Gastrocnemius medialis (tissue), 4 donors: ENCODE data around the gene GTPBP2. TPM values are rescaled to one million over a fixed set of nuclear protein-coding genes. Genes with fewer than 3 reads are reported as not detected.

Experiments
- ATAC-seq, 2 donors: fragments of 150-250 bp; one replicate each; pipeline ENCODE4 v1.9.1; 2016
- DNase-seq, 2 donors: peaks; one replicate each; pipeline ENCODE4 v3.0.0-alpha.2; 2019
- H3K27ac ChIP-seq, 4 donors: fragments of 200-600 bp; sonication (generic); 1 replicate in 1 of 4; 2 replicates in 3 of 4; pipeline ENCODE4 v1.5.1; 2016 to 2018; ENCODE audit warnings: mild to moderate bottlenecking in 2 of 4, moderate library complexity in 1 of 4
- H3K27me3 ChIP-seq, 3 donors: fragments of 200-600 bp; sonication (generic) in 2 of 3; 1 replicate in 1 of 3; 2 replicates in 2 of 3; pipeline versions ENCODE4 v1.5.1 to v1.6.0; 2016 to 2019; ENCODE audit warnings: mild to moderate bottlenecking in 1 of 3, moderate library complexity in 1 of 3
- H3K36me3 ChIP-seq, 2 donors: fragments of 200-600 bp; sonication (generic) in 1 of 2; one replicate each; pipeline ENCODE4 v1.5.1; 2017 to 2018
- H3K4me1 ChIP-seq, 2 donors: fragments of 200-600 bp; sonication (generic) in 1 of 2; one replicate each; pipeline ENCODE4 v1.5.1; 2016 to 2017; ENCODE audit warnings: mild to moderate bottlenecking in 2 of 2
- H3K4me3 ChIP-seq, 4 donors: fragments of 200-600 bp; sonication (generic) in 3 of 4; 1 replicate in 1 of 4; 2 replicates in 3 of 4; pipeline ENCODE4 v1.5.1; 2016 to 2019; ENCODE audit warnings: mild to moderate bottlenecking in 2 of 4
- H3K9me3 ChIP-seq, 3 donors: fragments of 200-600 bp; sonication (generic) in 2 of 3; 1 replicate in 1 of 3; 2 replicates in 2 of 3; pipeline ENCODE4 v1.5.1; 2016 to 2019
- POLR2A ChIP-seq, 2 donors: fragments of 450-650 bp; IDR thresholded peaks; one replicate each; pipeline ENCODE4 v1.6.1; 2017; ENCODE audit warnings: antibody characterized with exemption in 2 of 2, mild to moderate bottlenecking in 2 of 2, moderate library complexity in 2 of 2
- in situ Hi-C, 4 donors: fragments of 200-750 bp; cut with MboI; loops; one replicate each; pipeline versions ENCODE4 v1.15.0 to v1.8.0; 2017; ENCODE audit warnings: low sequenced_read_pairs in 4 of 4
- intact Hi-C: fragments of 100-400 bp; cut with DNase I; formaldehyde crosslinking; loops from one replicate; pipeline ENCODE4 v1.15.1; 2023; ENCODE audit warnings: low total_unique reads
- total RNA-seq, 4 donors: library from RNA; depleted of rRNA; stranded (reverse); fragments of >200 nt; gene quantifications; one replicate each; pipeline versions ENCODE4 v1.1.0 to v1.2.3, GENCODE V29; 2016
- TF ChIP-seq, protein P1 (sequence below), 5 experiments: fragments of 450-650 bp in 3 of 5; fragments of 200-600 bp in 2 of 5; sonication (generic) in 2 of 5; IDR thresholded peaks in 4 of 5; conservative IDR thresholded peaks in 1 of 5; 1 replicate in 4 of 5; 2 replicates in 1 of 5; pipeline ENCODE4 v1.5.1; 2016 to 2019; ENCODE audit warnings: antibody characterized with exemption in 5 of 5, mild to moderate bottlenecking in 3 of 5, moderate library complexity in 3 of 5

GTPBP2 gene
- total RNA-seq, 4 donors from 2014 or later, result 25.0 to 39.4 (median 27.1) TPM

DNA sequence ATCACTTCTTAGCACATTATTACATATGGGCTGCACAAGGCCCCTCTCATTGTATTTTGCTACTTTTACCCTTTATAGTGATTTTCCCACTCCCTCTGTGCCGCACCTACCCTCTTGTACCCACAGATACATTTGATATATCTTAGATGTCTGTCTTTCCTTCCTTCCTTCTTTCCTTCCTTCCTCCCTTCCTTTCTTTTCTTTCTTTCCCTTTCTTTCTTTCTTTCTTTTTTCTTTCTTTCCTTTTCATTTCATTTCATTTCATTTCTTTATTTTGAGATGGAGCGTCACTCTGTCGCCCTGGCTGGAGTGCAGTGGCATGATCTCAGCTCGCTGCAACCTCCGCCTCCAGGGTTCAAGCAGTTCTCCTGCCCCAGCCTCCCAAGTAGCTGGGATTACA lies 40.9 kb downstream of the GTPBP2 start:
- peaks cover 0 to 61% of the 10 kb centered on the region in 2 donors for H3K36me3 ChIP-seq
- H3K9me3 ChIP-seq, result no peaks in the 10 kb centered on the region
- intact Hi-C loops (no loop called here), in situ Hi-C loops (no loop called here)
- no peak overlapping the region for H3K27ac ChIP-seq
- no peaks in the 10 kb centered on the region for H3K4me1 ChIP-seq
- no peak for DNase-seq
- H3K27me3 ChIP-seq, result no peaks in the 10 kb centered on the region
- ATAC-seq, result no peak
- H3K4me3 ChIP-seq, result no peak overlapping the region
- TF ChIP-seq, protein P1, sequence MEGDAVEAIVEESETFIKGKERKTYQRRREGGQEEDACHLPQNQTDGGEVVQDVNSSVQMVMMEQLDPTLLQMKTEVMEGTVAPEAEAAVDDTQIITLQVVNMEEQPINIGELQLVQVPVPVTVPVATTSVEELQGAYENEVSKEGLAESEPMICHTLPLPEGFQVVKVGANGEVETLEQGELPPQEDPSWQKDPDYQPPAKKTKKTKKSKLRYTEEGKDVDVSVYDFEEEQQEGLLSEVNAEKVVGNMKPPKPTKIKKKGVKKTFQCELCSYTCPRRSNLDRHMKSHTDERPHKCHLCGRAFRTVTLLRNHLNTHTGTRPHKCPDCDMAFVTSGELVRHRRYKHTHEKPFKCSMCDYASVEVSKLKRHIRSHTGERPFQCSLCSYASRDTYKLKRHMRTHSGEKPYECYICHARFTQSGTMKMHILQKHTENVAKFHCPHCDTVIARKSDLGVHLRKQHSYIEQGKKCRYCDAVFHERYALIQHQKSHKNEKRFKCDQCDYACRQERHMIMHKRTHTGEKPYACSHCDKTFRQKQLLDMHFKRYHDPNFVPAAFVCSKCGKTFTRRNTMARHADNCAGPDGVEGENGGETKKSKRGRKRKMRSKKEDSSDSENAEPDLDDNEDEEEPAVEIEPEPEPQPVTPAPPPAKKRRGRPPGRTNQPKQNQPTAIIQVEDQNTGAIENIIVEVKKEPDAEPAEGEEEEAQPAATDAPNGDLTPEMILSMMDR (IDR thresholded peaks at IDR 0.05 in 4 of 5, conservative IDR thresholded peaks at IDR 0.05 in 1 of 5), result no peak
- TF ChIP-seq POLR2A (IDR thresholded peaks at IDR 0.05), result no peak

DNA sequence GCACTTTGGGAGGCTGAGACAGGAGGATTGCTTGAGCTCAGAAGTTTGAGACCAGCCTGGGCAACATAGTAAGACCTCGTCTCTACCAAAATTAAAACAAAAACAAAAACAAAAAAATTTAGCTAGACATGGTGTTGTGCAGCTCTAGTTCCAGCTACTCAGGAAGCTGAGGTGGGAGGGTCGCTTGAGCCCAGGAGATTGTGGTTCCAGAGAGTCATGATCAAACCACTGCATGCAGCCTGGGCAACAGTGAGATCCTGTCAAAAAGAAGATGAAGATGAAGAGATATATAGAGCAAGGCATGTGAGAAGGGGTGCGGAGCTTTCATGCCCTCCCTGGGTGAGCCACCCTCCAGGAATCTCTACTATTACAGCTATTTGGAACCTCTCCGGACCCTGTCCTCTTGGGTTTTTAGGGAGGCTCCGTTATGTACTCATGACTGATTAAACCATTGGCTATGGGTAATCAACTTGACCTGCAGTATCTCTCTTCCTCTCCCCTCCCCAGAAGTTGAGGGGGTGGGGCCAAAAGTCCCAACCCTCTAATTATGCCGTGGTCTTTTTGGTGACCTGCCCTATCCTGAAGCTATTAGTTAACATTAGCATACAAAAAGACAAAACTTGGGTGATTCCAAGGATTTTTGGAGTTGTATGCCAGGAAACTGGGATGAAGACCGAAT lies 44.0 kb downstream of the GTPBP2 start:
- intact Hi-C loops, result no loop called here
- H3K4me1 ChIP-seq, result no peaks in the 10 kb centered on the region
- no peaks in the 10 kb centered on the region for H3K9me3 ChIP-seq
- no peak for TF ChIP-seq POLR2A (IDR thresholded peaks at IDR 0.05)
- TF ChIP-seq, protein P1 (IDR thresholded peaks at IDR 0.05 in 4 of 5, conservative IDR thresholded peaks at IDR 0.05 in 1 of 5), result no peak
- H3K27me3 ChIP-seq, result no peaks in the 10 kb centered on the region
- H3K4me3 ChIP-seq, result no peak overlapping the region
- ATAC-seq (no peak), DNase-seq (no peak)
- peaks cover 0 to 66% of the 10 kb centered on the region in 2 donors for H3K36me3 ChIP-seq
- H3K27ac ChIP-seq, result no peak overlapping the region
- in situ Hi-C loops, result no loop called here

DNA sequence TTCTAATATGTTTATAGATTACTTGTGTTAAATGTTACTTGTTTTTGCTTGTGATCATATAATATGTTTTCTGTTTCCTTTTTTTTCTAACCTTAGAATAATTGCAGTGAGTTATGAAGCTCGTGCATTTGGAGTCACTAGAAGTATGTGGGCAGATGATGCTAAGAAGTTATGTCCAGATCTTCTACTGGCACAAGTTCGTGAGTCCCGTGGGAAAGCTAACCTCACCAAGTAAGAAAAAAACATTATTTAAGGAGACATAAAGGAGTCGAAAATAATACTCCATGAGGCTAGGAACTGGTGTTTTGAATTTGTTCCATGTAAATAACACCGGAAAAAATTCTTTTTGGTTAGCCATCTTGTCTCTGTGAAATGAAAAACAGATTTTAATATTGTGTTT lies 46.2 kb downstream of the GTPBP2 start:
- intact Hi-C loops (no loop called here), in situ Hi-C loops (no loop called here)
- ATAC-seq, result no peak
- Histone ChIP-seq H3K36me3 (peaks cover 0 to 51% of the 10 kb centered on the region in 2 donors), H3K9me3 (no peaks in the 10 kb centered on the region), H3K4me3 (no peak overlapping the region), H3K4me1 (peaks cover 9 to 13% of the 10 kb centered on the region in 2 donors), H3K27me3 (no peaks in the 10 kb centered on the region), H3K27ac (no peak overlapping the region)
- TF ChIP-seq POLR2A (IDR thresholded peaks at IDR 0.05), result no peak
- TF ChIP-seq, protein P1 (IDR thresholded peaks at IDR 0.05 in 4 of 5, conservative IDR thresholded peaks at IDR 0.05 in 1 of 5), result no peak
- no peak for DNase-seq

DNA sequence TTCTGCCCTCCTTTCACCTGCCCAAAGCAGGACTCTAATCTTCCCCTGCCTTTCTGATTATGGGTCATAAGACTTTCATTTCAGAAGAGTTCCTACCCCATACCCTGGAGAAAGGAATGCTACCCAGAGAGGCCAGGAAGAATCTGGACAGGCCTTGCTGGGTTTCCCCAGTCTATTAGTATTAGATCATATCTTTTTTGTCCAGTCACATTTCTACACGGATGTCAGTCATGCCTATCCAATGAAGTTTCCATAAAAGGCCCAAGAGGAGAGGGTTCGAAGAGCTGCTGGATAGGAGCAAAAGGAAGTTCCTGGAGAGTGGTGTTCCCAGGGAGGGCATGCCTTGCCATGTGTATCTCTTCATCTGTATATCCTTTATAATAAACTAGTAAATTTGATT lies 49.9 kb downstream of the GTPBP2 start:
- peaks cover 26 to 37% of the 10 kb centered on the region in 2 donors for H3K4me1 ChIP-seq
- no peak overlapping the region for H3K4me3 ChIP-seq
- TF ChIP-seq, protein P1 (IDR thresholded peaks at IDR 0.05 in 4 of 5, conservative IDR thresholded peaks at IDR 0.05 in 1 of 5), result no peak
- TF ChIP-seq POLR2A (IDR thresholded peaks at IDR 0.05), result no peak
- in situ Hi-C loops (no loop called here), intact Hi-C loops (loop anchor here (5.0 kb wide), 1 partner anchor 407 kb away; the partner anchor contains the start of gene SRF)
- no peaks in the 10 kb centered on the region for H3K27me3 ChIP-seq
- no peak overlapping the region for H3K27ac ChIP-seq
- no peaks in the 10 kb centered on the region for H3K9me3 ChIP-seq
- peaks cover 0 to 21% of the 10 kb centered on the region in 2 donors for H3K36me3 ChIP-seq
- DNase-seq, result no peak
- ATAC-seq, result no peak
